SK-N-MC (cell line): ENCODE results near the gene C22orf31.
A peak's percentile ranks its signal among the peaks of the same experiment; 100 is the strongest.

Source experiments
- DNase-seq: peaks from one replicate; pipeline ENCODE4 v3.0.0-alpha.2; 2011; ENCODE audit warnings: low read depth, low spot score
- H3K27ac ChIP-seq: fragments of 200-600 bp; sonication (generic); 2 replicates; pipeline ENCODE4 v1.5.1; 2016; ENCODE audit warnings: mixed run types
- H3K36me3 ChIP-seq: fragments of 200-600 bp; sonication (generic); 2 replicates; pipeline ENCODE4 v1.6.1; 2017; ENCODE audit warnings: antibody characterized with exemption, low read length, mixed read lengths; ENCODE audit not compliant: insufficient read depth
- H3K4me3 ChIP-seq: fragments of 200-600 bp; sonication (generic); 2 replicates; pipeline ENCODE4 v1.5.1; 2016
- H3K9ac ChIP-seq: fragments of 200-600 bp; sonication (generic); 2 replicates; pipeline ENCODE4 v1.8.0; 2017; ENCODE audit warnings: mixed run types, mixed read lengths; ENCODE audit not compliant: insufficient read length
- H3K9me3 ChIP-seq: fragments of 200-600 bp; sonication (generic); 2 replicates; pipeline ENCODE4 v1.6.1; 2017; ENCODE audit warnings: low read depth, mild to moderate bottlenecking, antibody characterized with exemption, low read length, moderate library complexity, mixed read lengths
- EZH2 ChIP-seq: fragments of 200-600 bp; sonication (generic); IDR thresholded peaks from one replicate; pipeline ENCODE4 v1.6.1; 2017; ENCODE audit warnings: antibody characterized with exemption
- FOXP2 ChIP-seq: optimal IDR thresholded peaks from 2 replicates; pipeline ENCODE3; 2011; ENCODE audit warnings: mild to moderate bottlenecking, moderate library complexity; ENCODE audit not compliant: insufficient read depth; ENCODE audit errors: extremely low read length, control extremely low read depth
- POLR2AphosphoS5 ChIP-seq: IDR thresholded peaks from 2 replicates; pipeline ENCODE4 v1.6.1; 2012; ENCODE audit warnings: mild to moderate bottlenecking, low read depth, low read length, borderline replicate concordance

The C22orf31 gene

GRCh38 chr22:29078036-29078868 is 16.6 kb upstream of the C22orf31 start:
- no peak for DNase-seq
- TF ChIP-seq POLR2AphosphoS5 (no peak), EZH2 (no peak), FOXP2 (no peak)
- Histone ChIP-seq H3K9me3 (no peaks in the 10 kb centered on the region), H3K36me3 (no peaks in the 10 kb centered on the region), H3K27ac (peak overlapping the region; percentile 96), H3K9ac (peak overlapping the region; percentile 25), H3K4me3 (peak overlapping the region; percentile 25; the same call in 1 of the 2 replicates)

- Histone ChIP-seq H3K9ac (no peak overlapping the region), H3K4me3 (peak overlapping the region; percentile 14; the same call in 1 of the 2 replicates), H3K36me3 (no peaks in the 10 kb centered on the region), H3K9me3 (no peaks in the 10 kb centered on the region), H3K27ac (no peak overlapping the region)
- no peak for DNase-seq
- TF ChIP-seq EZH2: no peak
- TF ChIP-seq FOXP2: no peak
- TF ChIP-seq POLR2AphosphoS5: no peak
Observed at GRCh38 chr22:29074276-29074772, 12.7 kb upstream of the C22orf31 start.

- H3K27ac ChIP-seq: no peak overlapping the region
- H3K36me3 ChIP-seq: no peaks in the 10 kb centered on the region
- peak overlapping the region; percentile 82 for H3K4me3 ChIP-seq
- peak overlapping the region; percentile 73 for H3K9ac ChIP-seq
- DNase-seq: no peak
- no peak for TF ChIP-seq POLR2AphosphoS5
- no peak for TF ChIP-seq EZH2
- TF ChIP-seq FOXP2: no peak
- no peaks in the 10 kb centered on the region for H3K9me3 ChIP-seq
Observed at GRCh38 chr22:29073618-29074275, 12.1 kb upstream of the C22orf31 start.

GRCh38 chr22:29072979-29073617 is 11.5 kb upstream of the C22orf31 start, which contains the start of gene KREMEN1:
KREMEN1 (plus strand) TSS chr22:29073035; CDS start chr22:29073131, 96 bp downstream.
- no peak for TF ChIP-seq FOXP2
- TF ChIP-seq POLR2AphosphoS5: no peak
- TF ChIP-seq EZH2: no peak
- peak within 1 kb of the TSS; percentile 73 for H3K9ac ChIP-seq
- H3K27ac ChIP-seq: no peak within 1 kb of the TSS
- DNase-seq: no peak
- no peaks in the 10 kb centered on the region for H3K36me3 ChIP-seq
- H3K4me3 ChIP-seq: peak within 1 kb of the TSS; percentile 82
- H3K9me3 ChIP-seq: no peaks in the 10 kb centered on the region

GRCh38 chr22:29072193-29072978 is 10.8 kb upstream of the C22orf31 start:
- TF ChIP-seq EZH2 (no peak), FOXP2 (no peak), POLR2AphosphoS5 (no peak)
- Histone ChIP-seq H3K36me3 (no peaks in the 10 kb centered on the region), H3K9me3 (no peaks in the 10 kb centered on the region), H3K27ac (no peak overlapping the region), H3K9ac (no peak overlapping the region), H3K4me3 (peak overlapping the region; percentile 64)
- DNase-seq: no peak

GRCh38 chr22:29071261-29072045 is 9.8 kb upstream of the C22orf31 start:
- H3K9ac ChIP-seq: no peak overlapping the region
- TF ChIP-seq EZH2 (no peak), POLR2AphosphoS5 (peak; percentile 26; the same call in 1 of the 2 replicates)
- no peak overlapping the region for H3K4me3 ChIP-seq
- no peaks in the 10 kb centered on the region for H3K9me3 ChIP-seq
- H3K36me3 ChIP-seq: no peaks in the 10 kb centered on the region
- H3K27ac ChIP-seq: no peak overlapping the region
- no peak for DNase-seq

- no peaks in the 10 kb centered on the region for H3K36me3 ChIP-seq
- TF ChIP-seq EZH2 (no peak), POLR2AphosphoS5 (no peak), FOXP2 (no peak)
- no peak overlapping the region for H3K9ac ChIP-seq
- no peak overlapping the region for H3K4me3 ChIP-seq
- H3K9me3 ChIP-seq: no peaks in the 10 kb centered on the region
- no peak for DNase-seq
- no peak overlapping the region for H3K27ac ChIP-seq
Observed at GRCh38 chr22:29070490-29070889, 8.9 kb upstream of the C22orf31 start.
